Stimulated activated CD4-positive, alpha-beta T cell treated with anti-CD3 and anti-CD28 coated beads, Interleukin-12 subunit alpha, Interleukin-12 subunit beta, amount 100 ng/mL, for 4 hours (primary cell): Measurements from ENCODE around the gene VRK3.
"Not testable (repeated sequence)": the region's sequence is repeated elsewhere in the genome, so short reads cannot be mapped to it uniquely, and the experiment has no call there.

Experiments used
- DNase-seq: peaks from one replicate; pipeline ENCODE4 v3.0.0-alpha.2; 2020

VRK3 gene

GRCh38 chr19:49954092-49954829 lies 70.9 kb downstream of the VRK3 start:
- no peak for DNase-seq

GRCh38 chr19:49953416-49953815 lies 71.8 kb downstream of the VRK3 start:
- no peak for DNase-seq

GRCh38 chr19:49952906-49953305 lies 72.3 kb downstream of the VRK3 start:
- DNase-seq = no peak

GRCh38 chr19:49952479-49952836 lies 72.7 kb downstream of the VRK3 start:
- DNase-seq = no peak

GRCh38 chr19:49951806-49952478 lies 73.2 kb downstream of the VRK3 start:
- DNase-seq = no peak

- no peak for DNase-seq
These were observed 74.1 kb downstream of the VRK3 start for GRCh38 chr19:49950956-49951526.

GRCh38 chr19:49950590-49950948 lies 74.6 kb downstream of the VRK3 start:
- DNase-seq = no peak

GRCh38 chr19:49949742-49950589 lies 75.2 kb downstream of the VRK3 start:
- no peak for DNase-seq

GRCh38 chr19:49946415-49946814 lies 78.8 kb downstream of the VRK3 start:
- no peak for DNase-seq

GRCh38 chr19:49944567-49944966 lies 80.6 kb downstream of the VRK3 start:
- not testable (repeated sequence) for DNase-seq

GRCh38 chr19:49940482-49940791 lies 84.7 kb downstream of the VRK3 start:
- DNase-seq = no peak

- no peak for DNase-seq
These were observed 85.3 kb downstream of the VRK3 start for GRCh38 chr19:49939721-49940481.

GRCh38 chr19:49938662-49939061 lies 86.5 kb downstream of the VRK3 start:
- no peak for DNase-seq

GRCh38 chr19:49937750-49938381 lies 87.3 kb downstream of the VRK3 start:
- DNase-seq = peak; percentile 79

GRCh38 chr19:49936549-49936948 lies 88.6 kb downstream of the VRK3 start:
- DNase-seq = no peak

GRCh38 chr19:49933643-49934042 lies 91.5 kb downstream of the VRK3 start:
- no peak for DNase-seq

GRCh38 chr19:49932731-49933131 lies 92.4 kb downstream of the VRK3 start:
- DNase-seq = no peak

- no peak for DNase-seq
These were observed 93.1 kb downstream of the VRK3 start for GRCh38 chr19:49932041-49932451.

GRCh38 chr19:49931293-49932040 lies 93.7 kb downstream of the VRK3 start:
- no peak for DNase-seq

- DNase-seq = no peak
These were observed 94.6 kb downstream of the VRK3 start for GRCh38 chr19:49930483-49931011.
